K562 (cell line): ENCODE results near the gene LRP1-AS. TPM values are rescaled to one million over a fixed set of nuclear protein-coding genes. Genes with fewer than 3 reads are reported as not detected.

Experiments used
- E2F1 ChIP-seq: sonication (generic); formaldehyde crosslinking; IDR thresholded peaks from 2 replicates; pipeline ENCODE4 v1.8.1; 2023; ENCODE audit warnings: mild to moderate bottlenecking, missing genetic modification reagents, moderate library complexity
- HNRNPLL ChIP-seq: fragments of 200-400 bp; formaldehyde crosslinking; IDR thresholded peaks from 2 replicates; pipeline ENCODE4 v1.6.1; 2017; ENCODE audit warnings: low read length, low read depth, mild to moderate bottlenecking; ENCODE audit not compliant: poor library complexity, severe bottlenecking
- MBD1 ChIP-seq: fragments of 250-450 bp; sonication (Bioruptor Pico); IDR thresholded peaks from 2 replicates; pipeline ENCODE4 v1.8.0; 2022; ENCODE audit warnings: inconsistent platforms
- MECOM ChIP-seq: fragments of 250-450 bp; sonication (Bioruptor Pico); IDR thresholded peaks from 2 replicates; pipeline ENCODE4 v1.8.0; 2022; ENCODE audit warnings: inconsistent platforms
- RB1 ChIP-seq: fragments of 450-650 bp; IDR thresholded peaks from 2 replicates; pipeline ENCODE4 v1.6.1; 2017; ENCODE audit warnings: low read depth, mild to moderate bottlenecking
- ZC3H8 ChIP-seq: fragments of 450-650 bp; IDR thresholded peaks from 2 replicates; pipeline ENCODE4 v1.6.1; 2017
- ZNF134 ChIP-seq: fragments of 250-450 bp; sonication (Bioruptor Pico); conservative IDR thresholded peaks from 2 replicates; pipeline ENCODE4 v1.4.0; 2020
- polyA plus RNA-seq, 8 experiments: library from polyadenylated mRNA; depleted of rRNA in 4 of 8; stranded (reverse) in 5 of 8; unstranded in 3 of 8; fragments of >200 nt; fragmentation: Nextera tagmentation in 2 of 8; fragmentation: Illumina TruSeq in 1 of 8; extraction: Ambion mirVana in 2 of 8; extraction: Trizol in 1 of 8; gene quantifications; 2 replicates each; pipeline versions ENCODE4 v1.2.1 to v1.2.3, GENCODE V29; 2011 to 2014; ENCODE audit warnings: inconsistent platforms in 1 of 8, missing spikeins in 1 of 8
- total RNA-seq, 7 experiments: library from RNA; depleted of rRNA in 6 of 7; stranded (reverse); fragments of >200 nt in 6 of 7; fragmentation: Illumina TruSeq in 2 of 7; extraction: Trizol in 2 of 7; gene quantifications; 2 replicates each; pipeline versions ENCODE4 v1.2.1 to v1.2.3, GENCODE V29; 2011 to 2021; ENCODE audit warnings: low replicate concordance in 1 of 7
- TF ChIP-seq, protein P1 (sequence below), 2 experiments: fragments of 450-650 bp in 1 of 2; sonication (generic) in 1 of 2; formaldehyde crosslinking; conservative IDR thresholded peaks; 2 replicates each; pipeline versions ENCODE4 v1.4.0 to v1.8.1; 2020 to 2022; ENCODE audit warnings: mild to moderate bottlenecking in 1 of 2, missing genetic modification reagents in 1 of 2
- TF ChIP-seq, protein P2 (sequence below): sonication (generic); formaldehyde crosslinking; IDR thresholded peaks from 2 replicates; pipeline ENCODE4 v1.8.0; 2022; ENCODE audit warnings: mild to moderate bottlenecking, missing genetic modification reagents
- TF ChIP-seq, protein P3 (sequence below), 2 experiments: IDR thresholded peaks; 2 replicates each; pipeline ENCODE4 v1.6.1; 2012; ENCODE audit warnings: improper control_type of control experiment in 2 of 2, low read depth in 2 of 2, low read length in 2 of 2, borderline replicate concordance in 1 of 2

LRP1-AS gene
- total and polyA plus RNA-seq, 9 of the 15 experiments (the other 6 are each of a cell fraction or from before 2014, with no cell fraction given), result not detected

DNA sequence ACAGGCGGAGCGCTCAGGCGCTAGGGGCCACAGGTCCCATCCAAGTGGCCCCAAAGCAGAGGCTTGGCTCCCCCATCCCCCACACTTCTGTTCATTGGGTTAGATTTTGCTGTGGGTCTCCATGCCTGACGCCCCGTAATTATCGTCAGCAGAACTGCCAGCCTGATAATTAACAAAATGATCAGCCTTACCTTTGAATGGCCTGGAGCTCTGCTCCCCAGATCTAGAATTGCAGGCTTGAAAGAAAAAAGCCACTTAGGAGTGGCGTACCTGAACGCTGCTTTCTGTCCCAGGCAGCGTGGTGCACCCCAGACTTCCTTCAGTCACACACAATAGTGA, 28.7 kb upstream of the LRP1-AS start (continued):
- TF ChIP-seq RB1, result 0 out of 2 replicates have a peak, but pooled peaks have one; percentile 4
- peak; percentile 1 for TF ChIP-seq HNRNPLL
- TF ChIP-seq, protein P1, sequence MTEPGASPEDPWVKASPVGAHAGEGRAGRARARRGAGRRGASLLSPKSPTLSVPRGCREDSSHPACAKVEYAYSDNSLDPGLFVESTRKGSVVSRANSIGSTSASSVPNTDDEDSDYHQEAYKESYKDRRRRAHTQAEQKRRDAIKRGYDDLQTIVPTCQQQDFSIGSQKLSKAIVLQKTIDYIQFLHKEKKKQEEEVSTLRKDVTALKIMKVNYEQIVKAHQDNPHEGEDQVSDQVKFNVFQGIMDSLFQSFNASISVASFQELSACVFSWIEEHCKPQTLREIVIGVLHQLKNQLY (CRISPR knock-in tag; conservative IDR thresholded peaks at IDR 0.05), result no peak
- TF ChIP-seq MECOM (CRISPR knock-in tag), result no peak
- no peak for TF ChIP-seq ZC3H8
- 0 out of 2 replicates have a peak, but pooled peaks have one; percentile 15 for TF ChIP-seq E2F1
- TF ChIP-seq MBD1 (CRISPR knock-in tag), result no peak
- TF ChIP-seq, protein P2, sequence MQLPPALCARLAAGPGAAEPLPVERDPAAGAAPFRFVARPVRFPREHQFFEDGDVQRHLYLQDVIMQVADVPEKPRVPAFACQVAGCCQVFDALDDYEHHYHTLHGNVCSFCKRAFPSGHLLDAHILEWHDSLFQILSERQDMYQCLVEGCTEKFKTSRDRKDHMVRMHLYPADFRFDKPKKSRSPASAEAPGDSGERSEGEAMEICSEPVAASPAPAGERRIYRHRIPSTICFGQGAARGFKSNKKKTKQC (CRISPR knock-in tag), result no peak
- no peak for TF ChIP-seq ZNF134 (CRISPR knock-in tag)
- TF ChIP-seq, protein P3, sequence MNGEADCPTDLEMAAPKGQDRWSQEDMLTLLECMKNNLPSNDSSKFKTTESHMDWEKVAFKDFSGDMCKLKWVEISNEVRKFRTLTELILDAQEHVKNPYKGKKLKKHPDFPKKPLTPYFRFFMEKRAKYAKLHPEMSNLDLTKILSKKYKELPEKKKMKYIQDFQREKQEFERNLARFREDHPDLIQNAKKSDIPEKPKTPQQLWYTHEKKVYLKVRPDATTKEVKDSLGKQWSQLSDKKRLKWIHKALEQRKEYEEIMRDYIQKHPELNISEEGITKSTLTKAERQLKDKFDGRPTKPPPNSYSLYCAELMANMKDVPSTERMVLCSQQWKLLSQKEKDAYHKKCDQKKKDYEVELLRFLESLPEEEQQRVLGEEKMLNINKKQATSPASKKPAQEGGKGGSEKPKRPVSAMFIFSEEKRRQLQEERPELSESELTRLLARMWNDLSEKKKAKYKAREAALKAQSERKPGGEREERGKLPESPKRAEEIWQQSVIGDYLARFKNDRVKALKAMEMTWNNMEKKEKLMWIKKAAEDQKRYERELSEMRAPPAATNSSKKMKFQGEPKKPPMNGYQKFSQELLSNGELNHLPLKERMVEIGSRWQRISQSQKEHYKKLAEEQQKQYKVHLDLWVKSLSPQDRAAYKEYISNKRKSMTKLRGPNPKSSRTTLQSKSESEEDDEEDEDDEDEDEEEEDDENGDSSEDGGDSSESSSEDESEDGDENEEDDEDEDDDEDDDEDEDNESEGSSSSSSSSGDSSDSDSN (IDR thresholded peaks at IDR 0.05; ENCODE audit: borderline replicate concordance in 1 of 2, low read depth in 2 of 2, low read length in 2 of 2), result peak in 1 of 2 experiments; percentile 2; a peak in 1 of 4 replicates
